Body of pancreas (tissue), 4 donors: ENCODE measurements around the gene ATF3.

Experiments
- CTCF ChIP-seq, 7 experiments: fragments of 450-650 bp in 4 of 7; fragments of 200-600 bp in 3 of 7; sonication (generic) in 3 of 7; IDR thresholded peaks; one replicate each; pipeline ENCODE4 v1.5.1; 2016 to 2019; ENCODE audit warnings: antibody characterized with exemption in 7 of 7
- POLR2A ChIP-seq, 3 donors: fragments of 450-650 bp; IDR thresholded peaks; one replicate each; pipeline ENCODE4 v1.6.1; 2016; ENCODE audit warnings: antibody characterized with exemption in 3 of 3, mild to moderate bottlenecking in 2 of 3

GRCh38 chr1:212666116-212666775 is 57.7 kb downstream of the ATF3 start:
- TF ChIP-seq CTCF (IDR thresholded peaks at IDR 0.05): no peak
- TF ChIP-seq POLR2A (IDR thresholded peaks at IDR 0.05): no peak
